Stimulated activated CD4-positive, alpha-beta T cell treated with anti-CD3 and anti-CD28 coated beads, TNF-alpha, amount 100 ng/mL, for 24 hours (primary cell): ENCODE measurements around the gene SNX22.
A peak's percentile ranks its signal among the peaks of the same experiment; 100 is the strongest.

Source experiments
- DNase-seq, 3 experiments: peaks; one replicate each; pipeline ENCODE4 v3.0.0-alpha.2; 2020; ENCODE audit warnings: low read depth in 3 of 3

Gene SNX22

DNA sequence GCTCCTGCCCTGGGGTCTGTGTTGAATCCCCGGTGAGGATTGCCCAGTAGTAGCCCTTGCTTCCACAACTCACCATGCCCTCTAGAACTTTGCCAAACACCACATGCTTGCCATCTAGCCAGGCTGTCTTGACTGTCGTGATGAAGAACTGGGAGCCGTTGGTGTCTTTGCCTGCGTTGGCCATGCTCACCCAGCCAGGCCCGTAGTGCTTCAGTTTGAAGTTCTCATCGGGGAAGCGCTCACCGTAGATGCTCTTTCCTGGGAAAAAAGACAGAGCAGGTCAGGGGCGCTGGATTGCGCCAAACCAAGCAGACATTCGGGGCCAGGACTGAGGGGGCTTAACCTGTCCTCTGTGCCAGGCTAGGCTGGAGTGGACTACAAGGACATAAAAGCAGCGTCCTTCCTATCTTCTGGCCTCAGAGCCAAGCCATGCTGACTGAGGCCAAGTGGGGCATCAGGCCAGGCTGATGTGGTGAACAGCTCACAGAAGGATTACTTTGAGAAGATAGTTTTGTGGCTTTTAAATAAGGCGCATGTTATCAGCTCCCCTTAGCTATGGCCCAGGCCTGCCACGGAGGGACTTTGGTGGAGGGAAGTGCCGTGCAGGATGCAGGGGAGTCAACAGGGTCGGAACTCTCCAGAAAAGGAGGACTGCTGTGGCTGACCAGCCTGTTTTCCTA lies 5.3 kb downstream of the SNX22 start:
- DNase-seq, result no peak

DNA sequence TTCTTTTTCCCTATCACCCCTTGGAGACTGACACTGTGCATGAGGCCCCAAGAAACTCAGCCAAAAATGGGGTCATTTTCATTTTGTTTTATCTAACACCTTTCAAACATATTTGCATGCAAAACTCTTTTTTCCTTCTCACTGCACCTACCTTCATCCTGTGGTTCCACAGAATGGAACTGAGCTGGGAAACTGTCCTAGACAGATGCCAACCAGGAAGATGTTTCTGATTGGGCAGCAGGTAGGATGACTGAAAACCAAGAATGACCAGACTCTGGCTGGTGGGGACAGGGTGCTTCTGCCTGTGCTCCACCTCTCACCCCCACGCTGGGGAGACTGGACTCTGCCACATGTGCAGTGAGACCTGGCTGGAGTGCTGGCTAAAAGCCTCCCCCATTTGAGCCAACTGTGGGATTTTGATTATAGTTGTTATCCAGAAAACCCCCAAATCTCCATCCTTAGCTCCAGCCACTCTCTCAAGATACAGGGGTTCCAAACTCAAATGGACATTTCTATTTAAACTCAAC lies 6.1 kb downstream of the SNX22 start:
- no peak for DNase-seq

DNA sequence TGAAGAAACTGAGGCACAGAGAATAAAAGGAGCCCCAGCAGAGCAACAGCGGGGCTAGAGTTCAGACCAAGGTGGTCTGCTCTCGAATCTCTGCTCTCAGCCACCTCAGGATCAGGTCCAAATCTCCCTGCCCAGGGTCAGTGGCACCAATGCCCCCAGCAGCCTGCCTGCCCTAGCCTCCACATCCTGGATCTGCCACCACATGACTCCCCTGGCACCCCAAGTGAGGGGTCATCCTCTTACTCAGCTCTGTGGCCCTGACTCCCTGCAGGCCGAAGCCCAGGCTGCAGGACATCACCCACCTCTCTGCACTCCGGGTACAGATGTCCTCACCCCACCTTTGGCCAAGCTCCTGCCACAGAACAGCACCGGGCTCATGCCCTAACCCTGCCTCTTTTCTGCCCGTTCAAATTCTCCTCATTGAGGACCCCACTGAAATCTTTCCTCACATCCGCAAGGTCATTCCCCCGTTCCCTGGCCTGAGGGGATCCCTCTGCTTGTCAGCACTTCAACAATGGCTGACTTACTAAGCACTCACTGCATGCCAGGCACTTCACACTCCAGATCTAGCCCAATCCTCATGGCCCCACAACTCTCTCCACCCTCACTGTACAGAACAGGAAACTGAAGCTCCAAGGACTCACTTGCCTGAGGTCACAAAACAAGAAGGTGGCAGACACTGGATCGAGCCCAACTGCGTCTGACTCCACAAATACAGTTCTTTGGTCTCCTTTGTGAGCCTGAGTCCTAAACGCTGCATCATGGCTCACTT lies 7.0 kb downstream of the SNX22 start:
- no peak for DNase-seq

DNA sequence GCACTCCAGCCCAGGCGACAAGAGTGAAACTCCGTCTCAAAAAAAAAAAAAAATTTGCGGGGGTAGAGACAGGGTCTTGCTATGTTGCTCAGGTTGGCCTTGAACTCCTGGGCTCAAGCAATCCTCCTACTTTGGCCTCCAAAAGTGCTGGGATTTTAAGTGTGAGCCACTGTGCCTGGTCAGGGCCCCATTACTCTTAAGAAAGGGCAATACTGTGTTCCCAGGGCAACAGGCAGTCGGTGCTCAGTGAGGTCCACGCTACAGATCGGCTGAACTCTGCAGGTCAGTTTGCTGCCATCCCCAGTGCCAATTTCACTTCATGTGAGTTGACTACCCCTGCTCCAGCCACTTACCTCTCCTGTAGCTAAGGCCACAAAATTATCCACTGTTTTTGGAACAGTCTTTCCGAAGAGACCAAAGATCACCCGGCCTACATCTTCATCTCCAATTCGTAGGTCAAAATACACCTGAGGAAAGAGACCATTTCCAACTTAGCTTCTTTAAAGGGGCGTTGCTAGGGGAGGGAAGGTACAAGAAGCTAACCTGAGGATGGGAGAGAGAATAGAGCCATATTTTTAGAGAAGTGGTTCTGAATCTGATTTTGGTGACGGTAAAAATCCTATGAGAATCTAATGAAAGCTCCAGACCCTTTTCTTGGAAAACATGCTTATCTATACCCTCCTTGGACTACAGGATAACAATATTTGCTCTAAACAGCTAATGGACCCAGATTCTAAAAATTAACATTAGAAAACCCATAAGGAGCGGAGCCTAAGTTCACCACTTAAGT lies 10.4 kb downstream of the SNX22 start:
- DNase-seq, result no peak

DNA sequence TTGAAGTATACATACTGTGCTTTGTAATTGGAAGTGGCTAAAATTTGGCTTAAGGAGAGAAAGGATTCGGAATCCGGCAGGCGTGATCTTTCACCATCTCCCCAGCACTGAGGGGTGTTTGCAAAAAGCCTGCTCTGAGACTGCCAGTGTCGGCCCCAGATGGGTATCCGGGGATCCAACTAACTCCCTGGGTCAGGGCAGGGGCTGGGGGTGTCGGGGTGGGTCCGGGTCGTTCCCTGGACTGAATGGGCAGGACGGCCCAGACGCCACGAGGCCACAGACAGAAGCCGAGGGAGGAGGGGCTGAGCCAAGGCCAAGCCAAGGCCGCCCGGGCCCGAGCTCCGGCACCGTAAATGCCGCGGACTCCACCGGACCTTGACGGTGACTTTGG lies 10.9 kb downstream of the SNX22 start:
- no peak for DNase-seq

DNA sequence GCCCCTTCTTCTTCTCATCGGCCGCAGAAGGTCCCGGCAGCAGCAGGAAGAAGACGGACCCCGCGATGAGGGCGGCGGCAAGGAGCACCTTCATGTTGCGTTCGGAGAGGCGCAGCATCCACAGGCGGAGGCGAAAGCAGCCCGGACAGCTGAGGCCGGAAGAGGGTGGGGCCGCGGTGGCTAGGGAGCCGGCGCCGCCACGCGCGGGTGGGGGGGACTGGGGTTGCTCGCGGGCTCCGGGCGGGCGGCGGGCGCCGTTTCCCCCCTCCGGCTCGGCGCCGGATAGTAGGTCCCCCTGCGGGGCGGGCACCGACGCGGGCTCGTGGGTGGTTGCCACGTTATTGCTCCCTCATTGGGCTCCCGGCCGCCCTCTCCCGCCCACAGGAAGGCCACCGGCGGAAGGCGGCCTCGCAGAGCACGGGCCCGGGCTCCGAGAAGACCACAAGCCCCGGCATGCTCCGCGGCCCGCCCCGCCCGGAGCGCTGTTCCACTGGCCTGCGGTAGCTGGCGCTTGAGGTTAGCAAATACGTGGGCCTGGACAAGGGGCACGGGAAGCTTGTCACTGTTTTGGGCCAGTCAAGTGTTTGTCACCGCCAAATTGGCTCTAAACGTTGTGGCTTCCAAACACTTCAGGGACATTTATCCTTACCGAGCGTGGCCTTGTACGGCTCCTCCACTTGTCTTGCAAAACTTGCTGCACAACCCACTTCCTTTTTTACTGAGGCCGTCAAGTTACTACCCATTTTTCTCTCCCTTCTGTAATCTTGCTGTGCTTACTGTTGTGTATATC lies 11.5 kb downstream of the SNX22 start, which contains the start of gene PPIB:
PPIB (minus strand) TSS at position 154 of the 790 bp plus-strand sequence; CDS start at position 118, 36 bp downstream.
- DNase-seq, result peak; percentile 93 to 96 (median 94)

DNA sequence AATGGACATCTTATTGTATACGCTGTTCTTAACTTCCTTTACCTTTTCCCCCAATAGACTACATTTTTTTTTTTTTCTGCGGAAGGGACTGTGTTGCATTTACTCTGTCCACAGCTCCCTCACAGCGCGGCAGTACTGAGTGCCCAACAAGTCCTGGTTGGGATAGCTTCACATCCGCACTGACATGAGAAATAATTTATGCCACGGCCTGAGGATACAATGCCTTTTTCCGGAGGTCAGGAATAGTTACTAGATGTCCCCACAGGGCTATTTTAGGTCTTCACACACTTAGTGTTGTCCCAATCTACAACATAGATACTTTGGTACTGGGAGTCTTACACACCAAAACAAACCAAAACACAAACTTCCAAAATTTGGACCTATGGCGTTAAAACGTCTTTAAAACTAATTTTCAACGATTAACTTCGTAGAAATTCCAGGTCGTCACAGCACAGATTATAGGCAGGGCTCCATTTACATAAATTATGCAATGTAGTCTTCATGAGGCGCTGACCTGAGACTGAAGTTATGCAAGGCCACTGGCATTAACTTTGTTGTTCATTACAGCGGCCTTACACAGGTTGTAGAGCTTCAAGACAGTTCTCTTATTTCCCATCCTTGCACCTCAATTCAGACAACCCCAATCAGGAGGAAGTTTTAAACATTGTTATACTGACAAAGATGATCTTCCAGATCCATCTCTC lies 12.3 kb downstream of the SNX22 start:
- no peak for DNase-seq

DNA sequence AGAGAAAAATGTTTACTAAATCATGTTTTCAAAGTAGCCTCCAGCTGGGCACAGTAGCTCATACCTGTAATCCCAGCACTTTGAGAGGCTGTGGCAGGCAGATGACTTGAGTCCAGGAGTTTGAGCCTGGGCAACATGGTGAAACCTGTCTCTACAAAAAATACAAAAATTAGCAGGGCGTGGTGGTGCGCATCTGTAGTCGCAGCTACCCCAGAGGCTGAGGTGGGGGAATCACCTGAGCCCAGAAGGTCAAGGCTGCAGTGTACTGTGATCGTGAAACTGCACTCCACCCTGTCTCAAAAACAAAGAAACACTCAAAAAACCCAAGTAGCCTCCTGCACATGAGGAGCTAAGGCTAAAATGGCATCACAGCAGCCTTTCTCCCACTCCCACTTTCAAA lies 12.9 kb downstream of the SNX22 start:
- DNase-seq, result no peak

DNA sequence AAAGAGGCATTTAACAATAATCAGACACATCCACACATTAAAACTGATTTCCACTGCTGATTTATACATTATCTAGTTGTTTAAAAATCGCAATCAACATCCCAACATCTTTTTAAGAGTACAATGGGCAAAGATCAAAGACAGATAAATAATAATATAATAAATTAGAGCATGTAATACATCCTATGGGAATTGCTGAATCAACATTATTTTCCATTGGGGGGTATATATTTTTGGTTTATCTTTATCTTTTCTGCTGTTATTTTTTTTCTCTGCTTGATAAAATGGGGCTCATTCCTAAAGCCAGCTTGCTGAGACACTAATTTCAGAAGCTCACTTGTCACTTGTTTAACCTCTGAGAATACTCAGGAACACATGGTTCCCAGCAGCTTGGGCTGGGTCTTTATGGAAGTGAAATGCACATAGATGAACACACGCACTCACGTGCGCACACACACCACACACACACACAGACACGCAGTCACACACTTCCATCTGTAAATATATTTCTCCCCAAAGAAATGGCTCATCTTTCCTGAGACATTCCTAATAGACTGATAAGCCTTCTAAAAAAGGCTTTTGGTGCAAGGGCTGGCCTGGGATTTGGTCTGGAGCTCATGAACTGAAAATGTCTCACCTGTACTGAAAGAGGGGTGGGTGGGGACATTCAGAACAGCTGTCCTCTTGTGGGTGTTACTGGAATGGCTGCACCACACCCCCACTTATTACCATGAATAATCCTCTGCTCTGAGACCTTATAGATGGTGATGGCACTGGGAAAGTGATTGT lies 14.8 kb downstream of the SNX22 start:
- no peak for DNase-seq

DNA sequence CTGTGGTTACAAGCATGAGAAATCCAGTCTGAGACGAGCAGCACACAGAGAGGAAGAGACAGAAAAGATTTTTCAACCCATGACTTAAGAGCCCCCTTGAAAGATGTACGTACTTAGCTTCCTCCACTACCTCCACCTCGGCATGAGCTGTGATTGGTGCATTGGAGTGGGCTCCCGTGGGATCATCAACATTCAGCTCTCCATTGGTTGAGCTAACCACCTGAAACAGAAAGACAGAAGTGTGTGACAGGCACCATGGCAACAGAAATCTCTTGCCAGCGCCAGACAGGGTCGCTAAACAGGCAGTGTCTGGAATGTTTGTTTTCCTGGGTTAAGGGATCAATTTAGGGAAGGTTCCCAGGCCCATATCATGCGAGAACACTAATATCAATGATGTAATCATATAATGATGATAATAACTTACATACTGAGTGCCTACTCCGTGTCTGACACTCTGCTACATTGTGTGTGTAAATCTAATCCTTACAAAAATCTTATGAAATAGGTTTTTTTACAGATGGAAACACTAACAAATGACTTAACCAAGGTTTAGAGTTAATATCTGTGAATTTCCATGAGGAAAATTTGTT lies 28.8 kb downstream of the SNX22 start:
- no peak for DNase-seq

DNA sequence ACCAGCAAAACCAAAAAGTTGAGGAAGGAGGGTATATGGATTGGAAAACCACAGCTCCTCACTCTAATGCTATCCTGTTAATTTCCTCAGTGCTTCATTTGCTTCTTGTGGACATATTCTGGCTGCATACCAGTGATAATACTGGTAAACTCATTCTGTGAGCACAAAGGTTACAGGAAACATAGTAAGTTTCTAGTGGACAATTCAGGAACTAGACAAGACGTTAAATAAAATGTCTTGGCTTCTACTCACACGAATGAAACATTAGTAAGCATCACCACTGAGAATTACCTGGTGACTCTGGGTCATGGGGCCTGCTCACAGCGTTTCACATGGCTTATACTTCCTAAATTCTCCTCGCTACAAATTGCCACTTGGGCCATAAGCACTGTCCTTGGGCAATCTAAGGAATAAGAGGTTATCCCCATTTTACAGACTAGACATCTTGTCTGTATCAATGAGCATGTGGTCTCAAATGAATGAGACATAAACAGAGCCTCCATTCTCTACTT lies 31.4 kb downstream of the SNX22 start:
- no peak for DNase-seq

DNA sequence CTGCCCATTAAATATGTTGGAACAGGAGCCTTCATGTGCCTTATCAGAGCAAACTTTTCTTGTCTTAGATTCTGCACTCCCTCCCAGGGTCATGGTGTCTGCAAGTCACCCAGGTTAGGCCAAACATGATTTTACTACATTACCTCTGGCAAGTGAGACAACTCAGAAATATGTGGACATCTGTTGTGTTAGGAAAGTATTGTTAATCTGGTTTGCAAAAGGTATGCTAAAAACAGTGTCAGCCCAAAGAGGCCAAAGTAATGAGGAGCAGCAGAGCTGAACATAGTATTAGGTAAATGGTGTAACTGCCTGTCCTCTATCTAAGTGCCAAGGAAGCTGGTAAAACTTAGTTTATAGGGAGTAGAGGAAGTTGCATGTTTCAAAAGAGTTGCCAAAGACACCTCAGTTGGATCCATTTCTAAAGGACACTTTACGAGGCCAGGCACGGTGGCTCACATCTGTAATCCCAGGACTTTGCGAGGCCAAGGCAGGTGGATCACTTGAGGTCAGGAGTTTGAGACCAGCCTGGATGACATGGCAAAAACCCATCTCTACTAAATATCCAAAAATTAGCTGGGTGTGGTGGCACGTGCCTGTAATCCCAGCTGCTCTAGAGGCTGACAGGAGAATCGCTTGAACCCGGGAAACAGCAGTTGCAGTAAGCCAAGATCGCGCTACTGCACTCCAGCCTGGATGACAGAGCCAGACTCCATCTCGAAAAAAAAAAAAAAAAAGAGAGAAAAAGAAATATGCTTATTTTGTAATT lies 33.8 kb downstream of the SNX22 start:
- DNase-seq, result no peak

DNA sequence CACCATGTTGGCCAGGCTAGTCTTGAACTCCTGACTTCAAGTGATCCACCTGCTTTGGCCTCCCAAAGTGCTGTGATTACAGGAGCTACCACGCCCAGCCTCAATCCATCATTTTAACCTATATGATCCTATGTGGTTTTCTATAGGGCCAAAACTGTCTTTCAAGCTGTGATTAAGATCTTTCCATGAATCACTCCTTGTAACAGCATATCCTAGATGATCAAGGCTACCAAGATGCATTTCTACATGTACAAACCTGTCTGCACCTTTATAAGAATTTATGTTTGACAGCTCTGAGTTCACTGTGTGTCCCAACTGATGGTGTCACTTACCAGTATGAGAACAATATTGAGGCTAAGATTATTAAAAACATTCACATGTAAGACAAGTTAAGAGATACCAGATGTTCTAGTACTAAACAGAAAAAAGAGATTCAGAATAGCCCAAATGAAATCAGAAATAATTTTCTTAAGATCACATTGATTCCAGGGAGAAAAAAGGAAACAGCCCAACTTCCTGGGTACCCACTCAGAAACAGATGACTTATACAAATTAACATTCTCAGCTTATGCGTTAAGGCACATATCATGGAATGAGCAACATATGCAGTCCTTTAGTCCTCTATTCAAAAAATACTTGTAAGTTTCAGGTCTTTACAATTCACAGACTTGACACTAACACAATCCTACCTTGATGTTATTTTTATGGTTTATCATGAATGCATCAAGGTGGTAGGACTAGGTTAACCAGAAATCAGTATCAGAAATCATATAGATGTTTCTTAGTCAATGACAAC lies 36.1 kb downstream of the SNX22 start:
- no peak for DNase-seq

DNA sequence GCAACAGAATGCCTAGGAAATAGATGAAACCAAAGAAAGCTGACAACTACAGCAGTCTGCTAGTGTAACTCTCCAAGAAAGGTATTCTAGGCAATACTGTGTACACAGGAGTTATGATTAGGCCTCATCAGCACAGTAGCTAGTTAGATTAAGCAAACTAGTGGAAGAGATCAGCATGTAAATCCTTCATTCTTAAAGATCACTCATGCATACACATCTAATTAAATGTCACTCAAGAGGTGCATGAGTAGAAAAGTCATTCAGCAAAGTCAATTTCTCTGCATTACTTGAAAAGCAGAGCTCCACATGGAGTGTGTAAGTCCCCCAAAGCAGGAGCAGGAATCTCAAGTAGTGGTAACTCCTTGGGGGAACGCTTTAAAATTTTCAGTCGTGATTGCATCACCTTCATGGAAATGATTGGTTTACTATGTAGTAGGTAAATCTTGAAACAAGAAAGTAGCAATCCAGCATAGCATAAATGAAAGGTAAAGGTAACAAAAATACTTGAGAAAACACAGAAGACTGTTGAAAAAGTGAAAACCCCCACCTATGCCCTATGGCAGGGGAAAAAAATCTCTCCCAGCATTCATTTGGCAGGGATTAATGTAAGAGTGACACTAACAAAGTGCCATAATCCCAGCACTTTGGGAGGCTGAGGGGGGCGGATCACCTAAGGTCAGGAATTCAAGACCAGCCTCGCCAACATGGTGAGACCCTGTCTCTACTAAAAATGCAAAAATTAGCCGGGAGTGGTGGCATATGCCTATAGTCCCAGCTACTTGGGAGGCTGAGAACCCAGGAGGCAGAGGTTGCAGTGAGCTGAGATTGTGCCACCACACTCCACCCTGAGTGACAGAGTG lies 40.7 kb downstream of the SNX22 start:
- no peak for DNase-seq

DNA sequence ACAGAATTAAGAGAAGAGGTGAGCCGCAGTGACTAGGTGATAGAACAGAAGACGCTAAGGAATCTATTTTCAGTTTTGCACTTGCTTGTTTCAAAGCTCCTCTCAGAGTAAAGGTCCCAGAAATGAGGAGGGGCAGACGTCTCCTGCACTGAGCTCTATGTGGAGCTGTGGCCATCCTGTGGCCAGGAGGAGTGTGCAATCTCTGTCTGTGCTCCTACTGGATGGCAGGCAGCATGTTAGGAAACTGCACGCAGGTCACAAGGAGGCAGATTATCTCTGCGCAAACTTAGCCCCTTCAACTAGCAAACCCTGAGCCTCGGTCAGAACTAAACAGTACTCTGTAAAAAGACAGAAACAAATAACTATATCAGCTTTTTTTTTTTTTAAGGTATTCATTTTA lies 42.4 kb downstream of the SNX22 start:
- no peak for DNase-seq

DNA sequence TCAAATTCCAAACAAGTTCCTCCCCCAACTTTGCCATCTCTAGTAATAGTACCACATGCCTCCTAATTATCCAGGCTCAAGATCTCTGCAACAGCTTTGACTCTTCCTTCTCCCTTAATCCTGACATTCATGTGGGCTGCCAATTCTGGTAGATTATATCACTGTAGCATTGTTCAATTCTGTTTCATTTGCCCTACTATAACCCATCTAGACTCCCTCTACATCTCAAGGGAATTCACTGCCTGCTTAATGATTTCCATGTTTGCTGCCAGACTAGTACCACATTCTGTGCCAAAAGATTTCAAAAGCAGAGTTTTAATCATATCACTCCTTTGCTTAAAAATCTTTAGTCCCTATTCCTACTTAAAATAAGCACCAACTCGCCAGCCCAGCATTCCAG lies 45.9 kb downstream of the SNX22 start:
- no peak for DNase-seq

DNA sequence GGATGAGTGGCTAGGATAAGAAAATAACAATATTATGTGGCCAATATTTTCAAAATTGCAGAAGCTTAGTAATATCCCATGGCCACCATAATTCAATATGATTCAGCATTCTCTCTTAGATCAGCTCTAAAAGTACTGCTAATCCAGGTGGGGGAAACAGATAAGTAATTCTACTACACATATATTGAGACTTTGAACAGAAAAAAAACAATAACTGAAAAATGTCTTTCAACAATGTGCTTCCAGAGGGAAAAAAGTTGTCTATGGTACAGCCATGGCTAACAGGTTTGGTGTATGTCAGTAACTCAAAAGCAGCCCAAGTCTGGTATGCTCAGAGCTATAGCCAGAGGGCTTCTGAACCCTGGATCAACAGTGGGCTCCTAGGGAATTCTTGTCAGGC lies 53.7 kb downstream of the SNX22 start:
- DNase-seq, result no peak
